ENCODE measurements around the gene TXNRD3. TPM values are rescaled to one million over a fixed set of nuclear protein-coding genes. Genes with fewer than 3 reads are reported as not detected.

Gene TXNRD3
- total RNA-seq, 1 experiment from 2014 or later, result 6.9 TPM

DNA sequence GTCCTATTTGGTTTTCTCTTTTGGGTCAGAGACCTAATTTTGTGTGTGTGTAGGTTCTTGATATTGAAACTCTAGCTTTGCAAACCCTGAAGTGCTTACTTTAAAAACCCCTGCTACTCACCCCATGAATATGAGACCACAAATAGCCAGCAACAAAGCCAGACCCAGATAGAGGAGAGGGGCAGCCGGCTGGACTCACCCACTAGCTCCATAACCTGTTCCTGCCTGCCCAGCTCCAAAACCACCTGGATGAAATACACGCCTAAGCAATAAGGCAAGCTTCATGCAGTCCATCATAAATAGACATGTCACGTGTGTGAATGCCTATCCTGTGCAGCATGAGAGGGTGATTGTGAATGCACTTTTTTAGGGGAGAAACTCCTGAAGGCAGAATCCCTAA, 3.7 kb upstream of the TXNRD3 start:
- 0 out of 2 replicates have a peak, but pooled peaks cover 2% of the 10 kb centered on the region for H3K4me1 Mint-ChIP-seq
- ATAC-seq (no peak), DNase-seq (ENCODE audit: low spot score) (no peak)
- H3K4me3 Mint-ChIP-seq, result no peak overlapping the region
- H3K9me3 Mint-ChIP-seq, result peaks cover 8% of the 10 kb centered on the region
- no peaks in the 10 kb centered on the region for H3K36me3 Mint-ChIP-seq
- POLR2A ChIA-PET, result no interaction called here
- CTCF ChIA-PET, result no interaction called here
- H3K27me3 Mint-ChIP-seq (ENCODE audit: low read depth), result peaks cover 31% of the 10 kb centered on the region
- no peak for TF ChIP-seq SOX15 (CRISPR knock-in tag; IDR thresholded peaks at IDR 0.05)
- TF ChIP-seq ZNF423 (CRISPR knock-in tag; IDR thresholded peaks at IDR 0.05), result no peak
- TF ChIP-seq, protein P1, sequence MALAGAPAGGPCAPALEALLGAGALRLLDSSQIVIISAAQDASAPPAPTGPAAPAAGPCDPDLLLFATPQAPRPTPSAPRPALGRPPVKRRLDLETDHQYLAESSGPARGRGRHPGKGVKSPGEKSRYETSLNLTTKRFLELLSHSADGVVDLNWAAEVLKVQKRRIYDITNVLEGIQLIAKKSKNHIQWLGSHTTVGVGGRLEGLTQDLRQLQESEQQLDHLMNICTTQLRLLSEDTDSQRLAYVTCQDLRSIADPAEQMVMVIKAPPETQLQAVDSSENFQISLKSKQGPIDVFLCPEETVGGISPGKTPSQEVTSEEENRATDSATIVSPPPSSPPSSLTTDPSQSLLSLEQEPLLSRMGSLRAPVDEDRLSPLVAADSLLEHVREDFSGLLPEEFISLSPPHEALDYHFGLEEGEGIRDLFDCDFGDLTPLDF (CRISPR knock-in tag; IDR thresholded peaks at IDR 0.05), result no peak
- TF ChIP-seq, protein P2, sequence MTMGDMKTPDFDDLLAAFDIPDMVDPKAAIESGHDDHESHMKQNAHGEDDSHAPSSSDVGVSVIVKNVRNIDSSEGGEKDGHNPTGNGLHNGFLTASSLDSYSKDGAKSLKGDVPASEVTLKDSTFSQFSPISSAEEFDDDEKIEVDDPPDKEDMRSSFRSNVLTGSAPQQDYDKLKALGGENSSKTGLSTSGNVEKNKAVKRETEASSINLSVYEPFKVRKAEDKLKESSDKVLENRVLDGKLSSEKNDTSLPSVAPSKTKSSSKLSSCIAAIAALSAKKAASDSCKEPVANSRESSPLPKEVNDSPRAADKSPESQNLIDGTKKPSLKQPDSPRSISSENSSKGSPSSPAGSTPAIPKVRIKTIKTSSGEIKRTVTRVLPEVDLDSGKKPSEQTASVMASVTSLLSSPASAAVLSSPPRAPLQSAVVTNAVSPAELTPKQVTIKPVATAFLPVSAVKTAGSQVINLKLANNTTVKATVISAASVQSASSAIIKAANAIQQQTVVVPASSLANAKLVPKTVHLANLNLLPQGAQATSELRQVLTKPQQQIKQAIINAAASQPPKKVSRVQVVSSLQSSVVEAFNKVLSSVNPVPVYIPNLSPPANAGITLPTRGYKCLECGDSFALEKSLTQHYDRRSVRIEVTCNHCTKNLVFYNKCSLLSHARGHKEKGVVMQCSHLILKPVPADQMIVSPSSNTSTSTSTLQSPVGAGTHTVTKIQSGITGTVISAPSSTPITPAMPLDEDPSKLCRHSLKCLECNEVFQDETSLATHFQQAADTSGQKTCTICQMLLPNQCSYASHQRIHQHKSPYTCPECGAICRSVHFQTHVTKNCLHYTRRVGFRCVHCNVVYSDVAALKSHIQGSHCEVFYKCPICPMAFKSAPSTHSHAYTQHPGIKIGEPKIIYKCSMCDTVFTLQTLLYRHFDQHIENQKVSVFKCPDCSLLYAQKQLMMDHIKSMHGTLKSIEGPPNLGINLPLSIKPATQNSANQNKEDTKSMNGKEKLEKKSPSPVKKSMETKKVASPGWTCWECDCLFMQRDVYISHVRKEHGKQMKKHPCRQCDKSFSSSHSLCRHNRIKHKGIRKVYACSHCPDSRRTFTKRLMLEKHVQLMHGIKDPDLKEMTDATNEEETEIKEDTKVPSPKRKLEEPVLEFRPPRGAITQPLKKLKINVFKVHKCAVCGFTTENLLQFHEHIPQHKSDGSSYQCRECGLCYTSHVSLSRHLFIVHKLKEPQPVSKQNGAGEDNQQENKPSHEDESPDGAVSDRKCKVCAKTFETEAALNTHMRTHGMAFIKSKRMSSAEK (CRISPR knock-in tag; IDR thresholded peaks at IDR 0.05; ENCODE audit: borderline replicate concordance), result no peak
- TF ChIP-seq, protein P3, sequence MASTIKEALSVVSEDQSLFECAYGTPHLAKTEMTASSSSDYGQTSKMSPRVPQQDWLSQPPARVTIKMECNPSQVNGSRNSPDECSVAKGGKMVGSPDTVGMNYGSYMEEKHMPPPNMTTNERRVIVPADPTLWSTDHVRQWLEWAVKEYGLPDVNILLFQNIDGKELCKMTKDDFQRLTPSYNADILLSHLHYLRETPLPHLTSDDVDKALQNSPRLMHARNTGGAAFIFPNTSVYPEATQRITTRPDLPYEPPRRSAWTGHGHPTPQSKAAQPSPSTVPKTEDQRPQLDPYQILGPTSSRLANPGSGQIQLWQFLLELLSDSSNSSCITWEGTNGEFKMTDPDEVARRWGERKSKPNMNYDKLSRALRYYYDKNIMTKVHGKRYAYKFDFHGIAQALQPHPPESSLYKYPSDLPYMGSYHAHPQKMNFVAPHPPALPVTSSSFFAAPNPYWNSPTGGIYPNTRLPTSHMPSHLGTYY (CRISPR knock-in tag; IDR thresholded peaks at IDR 0.05), result no peak
- TF ChIP-seq, protein P4, sequence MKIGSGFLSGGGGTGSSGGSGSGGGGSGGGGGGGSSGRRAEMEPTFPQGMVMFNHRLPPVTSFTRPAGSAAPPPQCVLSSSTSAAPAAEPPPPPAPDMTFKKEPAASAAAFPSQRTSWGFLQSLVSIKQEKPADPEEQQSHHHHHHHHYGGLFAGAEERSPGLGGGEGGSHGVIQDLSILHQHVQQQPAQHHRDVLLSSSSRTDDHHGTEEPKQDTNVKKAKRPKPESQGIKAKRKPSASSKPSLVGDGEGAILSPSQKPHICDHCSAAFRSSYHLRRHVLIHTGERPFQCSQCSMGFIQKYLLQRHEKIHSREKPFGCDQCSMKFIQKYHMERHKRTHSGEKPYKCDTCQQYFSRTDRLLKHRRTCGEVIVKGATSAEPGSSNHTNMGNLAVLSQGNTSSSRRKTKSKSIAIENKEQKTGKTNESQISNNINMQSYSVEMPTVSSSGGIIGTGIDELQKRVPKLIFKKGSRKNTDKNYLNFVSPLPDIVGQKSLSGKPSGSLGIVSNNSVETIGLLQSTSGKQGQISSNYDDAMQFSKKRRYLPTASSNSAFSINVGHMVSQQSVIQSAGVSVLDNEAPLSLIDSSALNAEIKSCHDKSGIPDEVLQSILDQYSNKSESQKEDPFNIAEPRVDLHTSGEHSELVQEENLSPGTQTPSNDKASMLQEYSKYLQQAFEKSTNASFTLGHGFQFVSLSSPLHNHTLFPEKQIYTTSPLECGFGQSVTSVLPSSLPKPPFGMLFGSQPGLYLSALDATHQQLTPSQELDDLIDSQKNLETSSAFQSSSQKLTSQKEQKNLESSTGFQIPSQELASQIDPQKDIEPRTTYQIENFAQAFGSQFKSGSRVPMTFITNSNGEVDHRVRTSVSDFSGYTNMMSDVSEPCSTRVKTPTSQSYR (CRISPR knock-in tag; IDR thresholded peaks at IDR 0.05), result no peak
- no peak for TF ChIP-seq NR2C2 (CRISPR knock-in tag; IDR thresholded peaks at IDR 0.05)
- TF ChIP-seq FOXP1 (CRISPR knock-in tag; IDR thresholded peaks at IDR 0.05; ENCODE audit: borderline replicate concordance), result no peak
- TF ChIP-seq ESRRA (CRISPR knock-in tag; IDR thresholded peaks at IDR 0.05; ENCODE audit: borderline replicate concordance), result no peak
- TF ChIP-seq, protein P5, sequence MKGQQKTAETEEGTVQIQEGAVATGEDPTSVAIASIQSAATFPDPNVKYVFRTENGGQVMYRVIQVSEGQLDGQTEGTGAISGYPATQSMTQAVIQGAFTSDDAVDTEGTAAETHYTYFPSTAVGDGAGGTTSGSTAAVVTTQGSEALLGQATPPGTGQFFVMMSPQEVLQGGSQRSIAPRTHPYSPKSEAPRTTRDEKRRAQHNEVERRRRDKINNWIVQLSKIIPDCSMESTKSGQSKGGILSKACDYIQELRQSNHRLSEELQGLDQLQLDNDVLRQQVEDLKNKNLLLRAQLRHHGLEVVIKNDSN (CRISPR knock-in tag; IDR thresholded peaks at IDR 0.05), result no peak
- no peak for TF ChIP-seq NR1H2 (CRISPR knock-in tag; IDR thresholded peaks at IDR 0.05)
- no peak for TF ChIP-seq SMAD3 (CRISPR knock-in tag; IDR thresholded peaks at IDR 0.05; ENCODE audit: borderline replicate concordance)
- TF ChIP-seq NFE2L1 (CRISPR knock-in tag; IDR thresholded peaks at IDR 0.05), result no peak
- TF ChIP-seq, protein P6, sequence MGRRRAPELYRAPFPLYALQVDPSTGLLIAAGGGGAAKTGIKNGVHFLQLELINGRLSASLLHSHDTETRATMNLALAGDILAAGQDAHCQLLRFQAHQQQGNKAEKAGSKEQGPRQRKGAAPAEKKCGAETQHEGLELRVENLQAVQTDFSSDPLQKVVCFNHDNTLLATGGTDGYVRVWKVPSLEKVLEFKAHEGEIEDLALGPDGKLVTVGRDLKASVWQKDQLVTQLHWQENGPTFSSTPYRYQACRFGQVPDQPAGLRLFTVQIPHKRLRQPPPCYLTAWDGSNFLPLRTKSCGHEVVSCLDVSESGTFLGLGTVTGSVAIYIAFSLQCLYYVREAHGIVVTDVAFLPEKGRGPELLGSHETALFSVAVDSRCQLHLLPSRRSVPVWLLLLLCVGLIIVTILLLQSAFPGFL (CRISPR knock-in tag; IDR thresholded peaks at IDR 0.05; ENCODE audit: borderline replicate concordance), result no peak
- no peak for TF ChIP-seq OVOL2 (CRISPR knock-in tag; IDR thresholded peaks at IDR 0.05; ENCODE audit: borderline replicate concordance)
- TF ChIP-seq, protein P7, sequence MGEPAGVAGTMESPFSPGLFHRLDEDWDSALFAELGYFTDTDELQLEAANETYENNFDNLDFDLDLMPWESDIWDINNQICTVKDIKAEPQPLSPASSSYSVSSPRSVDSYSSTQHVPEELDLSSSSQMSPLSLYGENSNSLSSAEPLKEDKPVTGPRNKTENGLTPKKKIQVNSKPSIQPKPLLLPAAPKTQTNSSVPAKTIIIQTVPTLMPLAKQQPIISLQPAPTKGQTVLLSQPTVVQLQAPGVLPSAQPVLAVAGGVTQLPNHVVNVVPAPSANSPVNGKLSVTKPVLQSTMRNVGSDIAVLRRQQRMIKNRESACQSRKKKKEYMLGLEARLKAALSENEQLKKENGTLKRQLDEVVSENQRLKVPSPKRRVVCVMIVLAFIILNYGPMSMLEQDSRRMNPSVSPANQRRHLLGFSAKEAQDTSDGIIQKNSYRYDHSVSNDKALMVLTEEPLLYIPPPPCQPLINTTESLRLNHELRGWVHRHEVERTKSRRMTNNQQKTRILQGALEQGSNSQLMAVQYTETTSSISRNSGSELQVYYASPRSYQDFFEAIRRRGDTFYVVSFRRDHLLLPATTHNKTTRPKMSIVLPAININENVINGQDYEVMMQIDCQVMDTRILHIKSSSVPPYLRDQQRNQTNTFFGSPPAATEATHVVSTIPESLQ (CRISPR knock-in tag; IDR thresholded peaks at IDR 0.05), result no peak
- TF ChIP-seq NFYB (CRISPR knock-in tag; conservative IDR thresholded peaks at IDR 0.05; ENCODE audit: low read depth), result no peak
- TF ChIP-seq ZNF263 (CRISPR knock-in tag; IDR thresholded peaks at IDR 0.05; ENCODE audit: low read depth), result no peak
- no peak for TF ChIP-seq CREM (CRISPR knock-in tag; IDR thresholded peaks at IDR 0.05)
- no peak overlapping the region for H3K27ac Mint-ChIP-seq

All from WTC11 (cell line).